Measurements from ENCODE around the gene TAPT1. TPM values are rescaled to one million over a fixed set of nuclear protein-coding genes. Genes with fewer than 3 reads are reported as not detected.

The TAPT1 gene
- total RNA-seq, 2 donors from 2014 or later: 36.8 to 37.9 TPM

DNA sequence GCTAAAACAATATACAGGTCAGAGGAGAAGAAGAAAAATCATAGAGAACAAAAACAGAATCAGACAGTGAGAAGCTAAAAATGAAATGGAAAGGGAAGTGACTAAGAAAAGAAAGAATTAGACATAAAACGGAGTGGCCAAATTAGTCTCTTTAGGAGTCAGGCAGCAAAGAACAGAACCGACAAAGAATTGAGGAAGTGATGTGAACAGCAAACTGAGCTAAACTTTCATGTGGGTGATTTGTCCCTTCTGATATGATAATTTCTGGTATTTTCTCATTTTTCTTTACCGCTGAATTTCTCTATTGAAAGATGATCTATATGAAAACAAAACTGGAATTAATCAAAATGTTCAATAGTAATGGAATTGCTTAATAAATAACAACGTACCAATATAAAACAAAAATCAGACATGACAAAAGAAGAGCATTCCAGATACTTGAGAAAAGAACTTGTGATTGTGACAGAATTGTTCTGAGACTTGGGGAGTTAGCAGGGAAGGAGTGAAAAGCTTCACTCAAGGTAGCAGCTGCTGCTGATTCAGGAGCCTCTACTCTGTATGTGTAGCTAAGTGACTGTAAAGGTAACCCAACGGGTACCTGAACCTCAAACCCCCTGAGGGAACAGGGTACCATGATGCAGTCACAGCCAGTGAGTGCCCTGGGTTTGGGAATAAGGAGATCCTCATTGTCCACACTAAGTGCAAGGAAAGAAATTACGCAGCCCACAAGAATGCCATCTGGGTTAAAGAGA lies 8.8 kb downstream of the TAPT1 start:
- no peaks in the 10 kb centered on the region for H3K9me3 Mint-ChIP-seq
- peak overlapping the region; percentile 2 for H3K4me3 Mint-ChIP-seq
- peaks cover 5% of the 10 kb centered on the region for H3K36me3 Mint-ChIP-seq
- H3K27ac Mint-ChIP-seq: peak overlapping the region; percentile 0 to 15
- H3K27me3 Mint-ChIP-seq: no peaks in the 10 kb centered on the region
- ATAC-seq (no peak), DNase-seq (ENCODE audit: low spot score) (no peak)
- H3K4me1 Mint-ChIP-seq (ENCODE audit: low read depth in 2 of 2): peaks cover 35 to 41% of the 10 kb centered on the region in 2 donors

DNA sequence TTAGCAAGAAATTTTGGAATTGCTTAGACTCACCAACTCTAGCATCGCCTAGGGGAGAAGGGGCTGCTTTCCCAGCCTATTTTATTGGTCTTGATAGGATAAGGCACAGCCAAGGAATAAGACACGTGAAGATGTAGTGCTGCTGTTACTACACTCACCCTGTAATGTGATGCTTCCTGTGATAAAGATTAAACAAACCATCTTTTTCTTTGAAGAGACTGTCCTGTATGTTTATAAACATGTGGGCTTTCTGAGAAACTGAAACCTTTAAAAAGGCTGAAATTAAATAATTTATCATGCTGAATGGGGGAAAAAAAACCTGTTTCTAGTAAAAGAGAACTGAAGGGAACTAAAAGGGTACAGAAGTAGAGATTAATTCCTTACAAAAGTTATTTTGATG lies 13.2 kb downstream of the TAPT1 start:
- ATAC-seq: no peak
- no peak for DNase-seq (ENCODE audit: low spot score)
- Mint-ChIP-seq H3K27ac (peak overlapping the region in 1 of 2 donors; percentile 8), H3K36me3 (peaks cover 6% of the 10 kb centered on the region), H3K27me3 (no peaks in the 10 kb centered on the region), H3K4me1 (ENCODE audit: low read depth in 2 of 2) (peaks cover 37 to 51% of the 10 kb centered on the region in 2 donors), H3K4me3 (peak overlapping the region; percentile 2), H3K9me3 (no peaks in the 10 kb centered on the region)

DNA sequence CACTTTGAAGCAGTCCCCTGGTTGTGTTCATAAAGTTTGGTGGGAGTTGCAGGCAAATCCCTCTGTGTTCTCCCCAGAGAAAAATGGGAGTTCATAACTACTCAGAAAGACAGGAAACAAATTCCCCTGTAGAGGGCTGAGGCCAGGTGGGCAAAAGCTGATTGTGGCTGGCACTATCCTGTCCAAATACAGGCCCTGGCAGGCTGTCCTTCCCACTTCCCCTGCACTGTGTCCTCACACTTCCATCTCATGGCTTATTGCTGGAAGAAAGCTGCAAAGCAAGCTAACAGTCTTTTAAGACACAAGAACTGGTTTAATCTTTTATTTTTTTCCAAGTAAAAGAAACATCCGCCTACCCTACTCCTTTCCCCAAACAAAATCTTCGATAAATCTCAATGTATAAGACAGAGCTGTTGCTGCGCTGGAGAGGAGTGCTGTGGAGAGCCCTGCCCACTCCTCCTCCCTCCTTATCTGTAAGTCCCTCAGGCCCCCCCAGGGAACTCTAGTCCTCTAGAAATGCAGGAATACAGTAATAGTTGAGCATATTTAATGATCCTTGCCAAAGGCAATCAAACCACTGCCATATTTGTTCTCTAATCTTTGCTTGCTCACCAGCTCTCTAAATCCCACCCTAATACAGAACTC lies 14.0 kb downstream of the TAPT1 start:
- H3K27me3 Mint-ChIP-seq: no peaks in the 10 kb centered on the region
- peak overlapping the region in 1 of 2 donors; percentile 8 for H3K27ac Mint-ChIP-seq
- H3K4me1 Mint-ChIP-seq (ENCODE audit: low read depth in 2 of 2): peaks cover 35 to 52% of the 10 kb centered on the region in 2 donors
- no peak for ATAC-seq
- peak overlapping the region; percentile 2 for H3K4me3 Mint-ChIP-seq
- peaks cover 6% of the 10 kb centered on the region for H3K36me3 Mint-ChIP-seq
- DNase-seq (ENCODE audit: low spot score): no peak
- no peaks in the 10 kb centered on the region for H3K9me3 Mint-ChIP-seq

DNA sequence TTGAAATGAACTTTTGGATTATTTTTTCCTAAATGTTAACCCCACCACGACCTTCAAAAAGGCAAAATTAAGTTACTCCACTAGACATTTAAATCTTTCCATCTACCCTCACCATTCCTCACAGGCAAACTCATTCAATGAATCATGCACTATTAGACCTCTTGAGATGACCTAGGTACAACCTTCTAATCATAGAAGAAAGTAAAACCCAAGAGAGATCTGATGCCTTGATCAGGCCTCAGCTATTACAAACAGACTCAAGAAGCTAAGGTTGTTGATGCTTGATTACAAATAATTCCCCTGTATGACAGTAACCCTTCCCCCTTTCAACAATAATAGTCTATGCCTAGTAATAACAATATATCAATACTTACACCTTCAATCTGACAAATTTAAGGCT lies 18.9 kb downstream of the TAPT1 start:
- Mint-ChIP-seq H3K4me1 (ENCODE audit: low read depth in 2 of 2) (peaks cover 34 to 50% of the 10 kb centered on the region in 2 donors), H3K4me3 (peak overlapping the region; percentile 18), H3K9me3 (no peaks in the 10 kb centered on the region), H3K27me3 (no peaks in the 10 kb centered on the region), H3K36me3 (peaks cover under 1% of the 10 kb centered on the region), H3K27ac (no peak overlapping the region)
- ATAC-seq: no peak
- DNase-seq (ENCODE audit: low spot score): no peak

DNA sequence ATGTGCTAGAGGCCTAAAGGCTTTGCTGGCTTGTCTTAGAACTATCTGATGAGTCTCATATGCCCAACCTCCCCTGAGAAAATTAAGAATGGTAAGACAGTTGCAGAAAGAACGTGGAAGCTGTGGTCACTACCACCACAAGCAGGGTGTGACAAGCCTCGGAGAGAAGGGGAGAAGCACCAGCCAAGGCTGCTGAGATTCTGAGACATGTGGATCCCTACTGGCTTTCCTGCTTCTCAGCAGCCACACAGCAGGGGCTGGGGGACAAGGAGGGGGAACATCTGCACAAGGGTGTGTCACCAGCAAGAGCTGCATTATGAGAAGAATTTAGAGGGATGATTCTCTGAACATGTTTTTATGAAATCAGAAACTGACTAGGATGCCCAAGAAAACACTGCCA lies 19.4 kb downstream of the TAPT1 start:
- Mint-ChIP-seq H3K27ac (peak overlapping the region in 1 of 2 donors; percentile 27), H3K36me3 (no peaks in the 10 kb centered on the region), H3K4me3 (peak overlapping the region; percentile 18), H3K4me1 (ENCODE audit: low read depth in 2 of 2) (peaks cover 33 to 47% of the 10 kb centered on the region in 2 donors), H3K9me3 (no peaks in the 10 kb centered on the region), H3K27me3 (no peaks in the 10 kb centered on the region)
- peak; percentile 57 to 73 for ATAC-seq
- no peak for DNase-seq (ENCODE audit: low spot score)

DNA sequence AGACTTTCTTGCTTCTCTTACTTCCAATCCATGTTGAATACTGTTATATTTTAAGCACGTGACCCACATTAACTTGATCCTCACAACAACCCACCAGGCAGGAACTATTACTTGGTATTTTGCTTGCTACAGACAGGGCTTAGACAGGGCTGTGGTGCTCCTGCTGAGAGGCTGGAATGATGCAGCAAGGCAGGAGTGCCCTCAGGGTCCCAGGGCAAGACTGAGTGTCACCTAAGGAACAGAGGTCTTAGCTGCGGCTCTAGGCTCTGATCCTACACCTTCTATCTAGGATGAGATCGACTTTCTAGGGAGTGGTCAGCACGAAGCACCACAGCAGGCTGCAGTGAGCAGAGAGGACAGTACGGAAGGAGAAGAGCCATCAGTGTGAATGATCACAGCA lies 20.0 kb downstream of the TAPT1 start:
- H3K9me3 Mint-ChIP-seq: no peaks in the 10 kb centered on the region

DNA sequence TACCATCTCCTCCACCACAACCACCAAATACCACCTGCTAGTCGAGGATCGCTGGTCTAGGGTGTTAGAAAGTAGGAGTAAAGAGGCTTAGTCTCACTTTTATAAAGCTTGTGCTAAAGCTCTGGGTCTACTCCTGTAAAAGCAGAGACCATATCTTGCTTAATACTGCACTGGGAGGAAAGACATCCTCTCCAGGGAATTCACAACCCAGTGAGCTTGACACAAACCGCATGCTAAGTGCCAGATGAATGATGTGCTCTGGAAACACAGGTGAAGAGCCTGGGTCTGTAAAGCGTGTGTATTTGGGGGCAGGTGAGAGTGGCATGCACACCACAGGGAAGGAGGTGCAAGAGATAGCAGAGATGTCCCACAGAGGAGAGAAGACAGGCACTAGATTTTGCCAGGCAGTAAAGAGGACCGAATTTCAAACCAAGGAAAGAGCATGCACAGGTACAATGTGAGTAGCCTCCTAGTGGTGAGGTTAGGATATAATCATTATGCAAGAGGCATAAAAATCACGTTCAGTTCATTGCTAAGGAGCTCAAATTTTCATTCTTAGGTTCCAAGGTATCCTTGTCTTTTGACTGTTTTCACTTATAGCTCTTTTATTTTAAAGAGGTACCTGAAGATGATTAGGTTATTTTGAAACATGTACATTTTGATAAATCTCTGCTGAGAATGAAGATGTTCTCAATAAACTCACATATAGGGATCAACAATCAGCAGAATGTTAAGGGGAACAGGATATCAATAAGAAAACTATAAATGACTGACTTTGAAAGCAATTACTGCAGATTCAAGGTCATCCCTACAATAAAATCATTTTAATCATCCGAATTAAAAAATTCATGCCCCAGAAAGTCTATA lies 20.7 kb downstream of the TAPT1 start:
- peak overlapping the region; percentile 9 to 27 for H3K27ac Mint-ChIP-seq

More for the DNA sequence above, 20.0 kb downstream of the TAPT1 start:
- Mint-ChIP-seq H3K4me3 (peak overlapping the region; percentile 18), H3K27me3 (no peaks in the 10 kb centered on the region), H3K27ac (peak overlapping the region in 1 of 2 donors; percentile 27), H3K4me1 (ENCODE audit: low read depth in 2 of 2) (peaks cover 36 to 47% of the 10 kb centered on the region in 2 donors), H3K36me3 (no peaks in the 10 kb centered on the region)
- DNase-seq (ENCODE audit: low spot score) (no peak), ATAC-seq (no peak)

DNA sequence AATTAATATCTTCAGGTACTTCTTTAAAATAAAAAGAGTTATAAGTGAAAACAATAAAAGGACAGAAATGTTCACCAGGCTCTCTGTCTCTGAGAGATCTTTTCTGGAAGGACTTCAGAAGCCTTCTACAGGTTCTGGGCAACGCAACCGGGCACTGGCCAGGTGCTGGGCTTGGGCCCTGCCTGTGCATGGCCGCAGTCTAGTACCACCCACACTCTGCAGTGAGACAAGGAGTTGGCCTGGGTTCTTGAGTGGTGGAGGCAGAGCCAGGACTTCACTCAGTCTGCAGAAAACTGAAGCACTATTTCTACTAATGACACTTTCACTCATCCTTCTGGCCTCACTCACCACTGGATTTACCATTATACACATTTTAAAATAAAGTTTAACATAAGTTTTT lies 21.8 kb downstream of the TAPT1 start:
- Mint-ChIP-seq H3K36me3 (no peaks in the 10 kb centered on the region), H3K4me1 (ENCODE audit: low read depth in 2 of 2) (peaks cover 36 to 47% of the 10 kb centered on the region in 2 donors), H3K4me3 (no peak overlapping the region), H3K27me3 (no peaks in the 10 kb centered on the region), H3K27ac (no peak overlapping the region), H3K9me3 (no peaks in the 10 kb centered on the region)
- DNase-seq (ENCODE audit: low spot score) (no peak), ATAC-seq (no peak)

More for the DNA sequence above, 20.7 kb downstream of the TAPT1 start:
- Mint-ChIP-seq H3K9me3 (no peaks in the 10 kb centered on the region), H3K27me3 (no peaks in the 10 kb centered on the region), H3K4me1 (ENCODE audit: low read depth in 2 of 2) (peaks cover 36 to 47% of the 10 kb centered on the region in 2 donors), H3K36me3 (no peaks in the 10 kb centered on the region), H3K4me3 (peak overlapping the region; percentile 43)
- DNase-seq (ENCODE audit: low spot score) (no peak), ATAC-seq (peak; percentile 45 to 82)

DNA sequence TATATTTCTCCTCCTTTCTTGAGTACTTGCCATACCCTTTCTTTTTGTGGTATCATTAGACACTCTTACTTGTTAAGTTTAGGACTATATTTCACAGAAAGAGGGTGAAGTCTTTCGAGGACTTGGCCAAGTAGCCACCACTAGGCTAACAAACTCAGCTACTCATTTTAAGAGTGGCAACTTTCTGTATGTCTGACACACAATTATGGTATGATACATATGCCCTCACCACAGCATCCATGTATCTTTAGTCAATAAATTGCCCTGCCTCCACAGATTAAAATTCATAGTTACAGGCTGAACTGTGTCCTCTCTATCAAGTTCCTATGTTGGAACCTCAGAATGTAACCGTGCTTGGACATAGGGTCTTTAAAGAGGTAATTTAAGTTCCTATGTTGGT lies 23.2 kb downstream of the TAPT1 start:
- peak in 1 of 2 donors; percentile 66 for ATAC-seq
- Mint-ChIP-seq H3K27ac (no peak overlapping the region), H3K9me3 (no peaks in the 10 kb centered on the region), H3K36me3 (no peaks in the 10 kb centered on the region), H3K27me3 (no peaks in the 10 kb centered on the region), H3K4me1 (ENCODE audit: low read depth in 2 of 2) (peaks cover 36 to 40% of the 10 kb centered on the region in 2 donors), H3K4me3 (no peak overlapping the region)
- no peak for DNase-seq (ENCODE audit: low spot score)

DNA sequence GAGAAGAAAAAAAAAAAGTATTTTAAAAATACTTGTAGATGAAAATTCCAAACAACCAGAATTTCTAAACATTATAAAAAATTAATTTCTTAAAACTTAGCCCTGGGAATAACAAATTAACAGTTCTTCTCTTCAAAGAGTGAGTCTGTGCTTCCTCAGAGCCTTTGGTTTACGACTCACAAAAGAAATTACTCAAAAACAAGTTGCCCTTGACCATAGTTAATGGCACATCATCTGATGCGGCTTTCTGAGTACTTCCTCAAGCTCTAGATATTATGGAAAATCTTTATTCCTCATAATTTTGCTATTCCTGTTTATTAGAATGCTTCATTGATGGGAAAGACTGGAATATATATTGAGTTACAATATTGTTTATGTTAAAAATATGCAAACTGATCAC lies 23.7 kb downstream of the TAPT1 start:
- Mint-ChIP-seq H3K36me3 (no peaks in the 10 kb centered on the region), H3K27me3 (no peaks in the 10 kb centered on the region), H3K4me1 (ENCODE audit: low read depth in 2 of 2) (peaks cover 35 to 37% of the 10 kb centered on the region in 2 donors), H3K9me3 (no peaks in the 10 kb centered on the region), H3K27ac (no peak overlapping the region), H3K4me3 (no peak overlapping the region)
- no peak for ATAC-seq
- DNase-seq (ENCODE audit: low spot score): no peak

DNA sequence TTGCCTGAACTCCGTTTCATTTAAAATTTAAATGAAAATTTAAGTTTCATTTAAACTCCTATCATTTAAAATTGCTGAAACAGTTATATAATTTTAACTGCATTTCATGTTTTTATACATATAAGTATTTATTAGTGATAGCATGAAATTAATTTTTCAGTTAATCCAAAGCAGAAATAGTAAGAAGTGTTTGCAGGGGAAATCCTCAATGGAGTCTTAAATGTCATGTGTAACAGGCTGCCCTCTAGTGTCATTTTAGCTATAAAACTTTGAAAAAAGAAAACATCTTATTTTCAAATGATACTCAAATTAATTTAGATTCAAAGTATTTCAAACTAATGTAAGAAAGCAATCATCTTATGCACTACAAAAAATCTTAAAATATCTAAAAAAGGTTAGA lies 27.2 kb downstream of the TAPT1 start:
- H3K4me3 Mint-ChIP-seq: no peak overlapping the region
- no peaks in the 10 kb centered on the region for H3K27me3 Mint-ChIP-seq
- H3K27ac Mint-ChIP-seq: no peak overlapping the region
- H3K9me3 Mint-ChIP-seq: no peaks in the 10 kb centered on the region
- peaks cover 5% of the 10 kb centered on the region for H3K36me3 Mint-ChIP-seq
- ATAC-seq (no peak), DNase-seq (ENCODE audit: low spot score) (no peak)
- H3K4me1 Mint-ChIP-seq (ENCODE audit: low read depth in 2 of 2): peaks cover 15 to 16% of the 10 kb centered on the region in 2 donors

DNA sequence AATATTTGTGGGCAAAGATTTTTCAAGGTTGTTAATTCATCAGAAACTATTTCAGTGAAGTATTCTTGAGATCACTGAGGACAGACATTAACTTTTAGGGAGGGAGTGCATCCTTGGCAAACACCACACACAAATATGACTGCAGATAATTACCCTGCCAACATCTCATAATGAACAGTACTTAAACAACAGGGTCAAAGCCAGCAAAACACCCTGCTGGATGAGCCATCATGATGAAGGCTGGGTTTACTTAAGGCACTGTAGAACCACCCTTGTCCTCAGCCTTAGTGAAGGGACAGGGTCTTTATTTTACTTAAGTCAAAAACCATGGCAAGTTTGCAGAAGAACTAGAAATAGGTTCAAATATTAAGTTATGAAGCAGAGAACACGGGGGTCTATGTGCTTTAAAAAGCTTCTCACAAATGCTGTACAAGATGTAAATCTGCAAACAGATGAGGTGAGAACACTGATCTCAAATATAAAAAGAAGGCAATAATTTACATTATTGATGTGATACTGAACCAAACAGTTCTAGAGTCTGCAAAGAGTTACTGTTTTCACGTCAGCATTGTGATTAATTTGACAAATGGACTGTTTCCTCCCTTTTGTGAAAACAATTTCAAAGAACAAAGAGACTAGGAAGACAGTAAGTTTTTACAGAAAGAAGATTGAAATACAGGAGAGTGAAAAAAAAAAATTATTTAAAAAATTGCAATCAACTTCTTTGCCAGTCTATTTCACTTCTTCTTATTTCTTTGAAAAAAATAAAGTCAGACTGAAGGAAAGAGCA lies 28.2 kb downstream of the TAPT1 start:
- H3K4me1 Mint-ChIP-seq (ENCODE audit: low read depth in 2 of 2): peaks cover 10 to 18% of the 10 kb centered on the region in 2 donors
- peaks cover 5% of the 10 kb centered on the region for H3K36me3 Mint-ChIP-seq
- peak overlapping the region in 1 of 2 donors; percentile 56 for H3K27ac Mint-ChIP-seq
- DNase-seq (ENCODE audit: low spot score) (no peak), ATAC-seq (no peak)
- H3K27me3 Mint-ChIP-seq: no peaks in the 10 kb centered on the region
- H3K9me3 Mint-ChIP-seq: no peaks in the 10 kb centered on the region
- no peak overlapping the region for H3K4me3 Mint-ChIP-seq
